NT2/D1 (cell line): Measurements from ENCODE around the gene TMEM53.

Experiments used
- SUZ12 ChIP-seq: IDR thresholded peaks from 2 replicates; pipeline ENCODE4 v1.6.1; 2011; ENCODE audit not compliant: insufficient read length, insufficient read depth; ENCODE audit errors: extremely low read depth
- YY1 ChIP-seq: IDR thresholded peaks from 2 replicates; pipeline ENCODE4 v1.6.1; 2011; ENCODE audit not compliant: insufficient read length, insufficient read depth
- ZNF274 ChIP-seq: IDR thresholded peaks from 2 replicates; pipeline ENCODE4 v1.6.1; 2011; ENCODE audit warnings: mild to moderate bottlenecking, low read depth, low read length

DNA sequence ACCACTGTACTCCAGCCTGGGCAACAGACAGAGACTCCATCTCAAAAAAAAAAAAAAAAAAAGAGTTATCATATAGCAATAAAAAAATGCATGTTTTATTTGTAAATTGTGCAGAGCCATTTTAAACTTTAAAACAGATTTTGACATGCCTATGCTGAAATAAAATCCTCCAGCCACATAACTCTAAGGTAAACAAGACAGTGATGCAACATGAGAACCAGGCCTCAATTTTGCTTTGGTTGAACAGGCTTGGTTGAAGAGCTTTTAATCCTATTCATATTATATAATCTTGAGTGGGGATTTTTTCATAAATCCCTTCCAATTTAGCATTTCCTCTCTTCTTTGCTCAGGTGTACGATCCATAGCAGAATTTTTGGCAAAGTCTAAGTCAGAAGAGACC, 26.3 kb upstream of the TMEM53 start:
- no peak for TF ChIP-seq YY1
- no peak for TF ChIP-seq ZNF274
- no peak for TF ChIP-seq SUZ12
